Fibroblast of lung (primary cell): Measurements from ENCODE around the gene SLC16A4. TPM values are rescaled to one million over a fixed set of nuclear protein-coding genes. Genes with fewer than 3 reads are reported as not detected.

Experiments used
- DNase-seq, 2 donors: peaks; one replicate each; pipeline versions ENCODE4 v3.0.0 to v3.0.0-alpha.2; 2010; ENCODE audit warnings: low read depth in 2 of 2
- H2AFZ ChIP-seq: 2 replicates; pipeline ENCODE4 v1.5.1; 2012; ENCODE audit warnings: low read length, control low read depth, inconsistent platforms
- H3K27ac ChIP-seq: 2 replicates; pipeline ENCODE4 v1.5.1; 2011; ENCODE audit warnings: low read length, control low read depth; ENCODE audit not compliant: insufficient read depth
- H3K27me3 ChIP-seq: 2 replicates; pipeline ENCODE4 v1.5.1; 2011; ENCODE audit warnings: mild to moderate bottlenecking, low read length; ENCODE audit not compliant: control insufficient read depth, insufficient read depth
- H3K36me3 ChIP-seq: 2 replicates; pipeline ENCODE4 v1.5.1; 2011; ENCODE audit warnings: low read length; ENCODE audit not compliant: control insufficient read depth, insufficient read depth
- H3K4me1 ChIP-seq: 2 replicates; pipeline ENCODE4 v1.5.1; 2011; ENCODE audit warnings: low read length; ENCODE audit not compliant: control insufficient read depth, insufficient read depth; ENCODE audit errors: extremely low read depth
- H3K4me2 ChIP-seq: 2 replicates; pipeline ENCODE4 v1.5.1; 2011; ENCODE audit warnings: low read length, control low read depth; ENCODE audit not compliant: insufficient read depth; ENCODE audit errors: extremely low read depth
- H3K4me3 ChIP-seq, 4 experiments: fragments of 200-600 bp in 1 of 4; sonication (generic) in 1 of 4; replicated peaks in 1 of 4; 2 replicates each; pipeline ENCODE4 v1.5.1; 2011 to 2016; ENCODE audit warnings: low read length in 4 of 4, low read depth in 3 of 4, mild to moderate bottlenecking in 3 of 4, control low read depth in 2 of 4, inconsistent platforms in 1 of 4, mixed read lengths in 1 of 4; ENCODE audit not compliant: insufficient read depth in 1 of 4; ENCODE audit errors: control extremely low read depth in 1 of 4
- H3K79me2 ChIP-seq: 2 replicates; pipeline ENCODE4 v1.5.1; 2012; ENCODE audit warnings: mild to moderate bottlenecking, low read length, inconsistent platforms; ENCODE audit not compliant: control insufficient read depth, insufficient read depth
- H3K9ac ChIP-seq: 2 replicates; pipeline ENCODE4 v1.5.1; 2011; ENCODE audit warnings: mild to moderate bottlenecking, low read length, control low read depth; ENCODE audit not compliant: insufficient read depth
- H3K9me3 ChIP-seq: 2 replicates; pipeline ENCODE4 v1.5.1; 2012; ENCODE audit warnings: low read depth, low read length; ENCODE audit not compliant: control insufficient read depth, insufficient read depth
- H4K20me1 ChIP-seq: 2 replicates; pipeline ENCODE4 v1.5.1; 2011; ENCODE audit warnings: low read length; ENCODE audit not compliant: control insufficient read depth, insufficient read depth; ENCODE audit errors: extremely low read depth
- CTCF ChIP-seq, 2 donors: IDR thresholded peaks in 1 of 2; conservative IDR thresholded peaks in 1 of 2; 1 replicate in 1 of 2; 2 replicates in 1 of 2; pipeline ENCODE4 v1.5.1; 2011 to 2012; ENCODE audit warnings: low read length in 2 of 2, control low read depth in 1 of 2, inconsistent platforms in 1 of 2, low read depth in 1 of 2, mild to moderate bottlenecking in 1 of 2
- EZH2 ChIP-seq: IDR thresholded peaks from 2 replicates; pipeline ENCODE4 v1.5.1; 2012; ENCODE audit warnings: low read length, control low read depth, mild to moderate bottlenecking; ENCODE audit errors: missing control alignments
- polyA plus RNA-seq, 2 donors: library from polyadenylated mRNA; depleted of rRNA in 1 of 2; stranded (reverse) in 1 of 2; unstranded in 1 of 2; fragments of >200 nt; gene quantifications; 2 replicates each; pipeline ENCODE4 v1.2.1, GENCODE V29; 2011 to 2012; ENCODE audit warnings: missing spikeins in 1 of 2
- total RNA-seq: library from RNA; depleted of rRNA; stranded (reverse); fragments of >200 nt; gene quantifications from 2 replicates; pipeline ENCODE4 v1.2.1, GENCODE V29; 2014

SLC16A4 gene
- total and polyA plus RNA-seq, 2 donors (not counting 1 experiment from before 2014, with no cell fraction given) = 64.4 to 91.9 TPM

- H3K27ac ChIP-seq = no peak overlapping the region
- H3K27me3 ChIP-seq = no peaks in the 10 kb centered on the region
- TF ChIP-seq CTCF (conservative IDR thresholded peaks at IDR 0.05 in 1 of 2, IDR thresholded peaks at IDR 0.05 in 1 of 2; ENCODE audit: low read depth in 1 of 2, low read length in 2 of 2) (no peak), EZH2 (no peak)
- H3K9ac ChIP-seq = no peak overlapping the region
- H3K79me2 ChIP-seq = peaks cover 8% of the 10 kb centered on the region
- H3K9me3 ChIP-seq = no peaks in the 10 kb centered on the region
- no peaks in the 10 kb centered on the region for H4K20me1 ChIP-seq
- no peak for DNase-seq
- no peak overlapping the region for H3K4me3 ChIP-seq
- no peaks in the 10 kb centered on the region for H3K4me1 ChIP-seq
- no peaks in the 10 kb centered on the region for H3K36me3 ChIP-seq
- no peak overlapping the region for H3K4me2 ChIP-seq
- H2AFZ ChIP-seq = no peak overlapping the region
Observed at GRCh38 chr1:110361856-110362255, 29.0 kb downstream of the SLC16A4 start.

DNA sequence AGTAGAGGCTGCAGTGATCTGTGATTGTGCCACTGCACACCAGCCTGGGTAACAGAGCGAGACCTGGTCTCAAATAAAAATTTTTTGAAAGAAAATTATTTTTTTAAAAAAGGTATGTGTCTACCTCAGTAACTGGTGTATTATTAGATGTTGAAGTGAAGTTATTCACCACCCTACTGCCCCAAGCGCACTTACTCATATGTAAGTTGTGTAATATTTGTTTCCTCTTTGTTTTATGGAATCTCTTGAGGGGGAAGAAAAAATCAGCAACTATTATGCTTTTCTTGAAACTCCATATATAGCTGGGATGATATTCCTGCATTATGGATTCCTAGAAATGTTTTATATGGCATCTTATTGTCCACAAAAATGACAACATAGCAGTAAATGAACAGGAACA is 30.4 kb downstream of the SLC16A4 start:
- no peaks in the 10 kb centered on the region for H4K20me1 ChIP-seq
- H2AFZ ChIP-seq = no peak overlapping the region
- H3K36me3 ChIP-seq = no peaks in the 10 kb centered on the region
- no peak overlapping the region for H3K4me3 ChIP-seq
- no peak overlapping the region for H3K9ac ChIP-seq
- peaks cover 12% of the 10 kb centered on the region for H3K79me2 ChIP-seq
- H3K4me2 ChIP-seq = no peak overlapping the region
- no peaks in the 10 kb centered on the region for H3K9me3 ChIP-seq
- DNase-seq = no peak
- TF ChIP-seq EZH2 (no peak), CTCF (conservative IDR thresholded peaks at IDR 0.05 in 1 of 2, IDR thresholded peaks at IDR 0.05 in 1 of 2; ENCODE audit: low read depth in 1 of 2, low read length in 2 of 2) (no peak)
- no peaks in the 10 kb centered on the region for H3K27me3 ChIP-seq
- no peak overlapping the region for H3K27ac ChIP-seq
- H3K4me1 ChIP-seq = no peaks in the 10 kb centered on the region

DNA sequence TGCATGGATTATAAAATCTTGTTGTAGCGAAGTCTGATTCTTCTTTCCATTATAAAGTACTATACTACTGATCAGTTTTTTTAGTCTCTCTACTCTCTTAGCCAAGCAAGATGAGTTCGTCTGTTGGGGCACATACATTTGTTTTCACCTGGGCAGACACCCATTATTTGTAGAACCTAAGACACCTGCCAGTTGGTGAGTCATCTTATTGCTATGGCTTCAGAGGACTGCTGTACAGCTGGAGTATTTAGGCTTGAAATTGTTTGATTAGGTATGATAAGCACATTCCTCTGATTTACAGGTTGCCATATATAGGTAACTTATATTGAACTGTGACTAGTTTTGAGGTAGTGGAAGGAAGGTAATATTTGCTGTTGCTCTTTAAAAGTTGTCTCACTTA is 34.4 kb downstream of the SLC16A4 start:
- no peak for TF ChIP-seq CTCF (conservative IDR thresholded peaks at IDR 0.05 in 1 of 2, IDR thresholded peaks at IDR 0.05 in 1 of 2; ENCODE audit: low read depth in 1 of 2, low read length in 2 of 2)
- no peaks in the 10 kb centered on the region for H3K27me3 ChIP-seq
- H3K9ac ChIP-seq = no peak overlapping the region
- no peak overlapping the region for H3K4me3 ChIP-seq
- no peaks in the 10 kb centered on the region for H3K4me1 ChIP-seq
- DNase-seq = peak in 1 of 2 donors; percentile 20
- peaks cover 35% of the 10 kb centered on the region for H3K79me2 ChIP-seq
- H2AFZ ChIP-seq = no peak overlapping the region
- no peaks in the 10 kb centered on the region for H4K20me1 ChIP-seq
- no peak overlapping the region for H3K4me2 ChIP-seq
- no peaks in the 10 kb centered on the region for H3K36me3 ChIP-seq
- H3K9me3 ChIP-seq = no peaks in the 10 kb centered on the region
- H3K27ac ChIP-seq = no peak overlapping the region
